ENCODE measurements around the gene SUPT20HL2.
"Not testable (repeated sequence)": the region's sequence is repeated elsewhere in the genome, so short reads cannot be mapped to it uniquely, and the experiment has no call there.

Gene SUPT20HL2

GRCh38 chrX:24308803-24309202 is 5.1 kb downstream of the SUPT20HL2 start:
- not testable (repeated sequence) for DNase-seq

- no peak for DNase-seq
These were observed 7.4 kb downstream of the SUPT20HL2 start for GRCh38 chrX:24306440-24306839.

GRCh38 chrX:24305905-24306304 is 8.0 kb downstream of the SUPT20HL2 start:
- DNase-seq, result no peak

GRCh38 chrX:24301806-24302205 is 12.1 kb downstream of the SUPT20HL2 start:
- no peak for DNase-seq

- DNase-seq, result no peak
These were observed 12.8 kb downstream of the SUPT20HL2 start for GRCh38 chrX:24301060-24301459.

- DNase-seq, result peak; percentile 60
These were observed 15.7 kb downstream of the SUPT20HL2 start for GRCh38 chrX:24298191-24298590.

GRCh38 chrX:24294619-24295018 is 19.2 kb downstream of the SUPT20HL2 start:
- peak; percentile 67 for DNase-seq

- DNase-seq, result no peak
These were observed 20.5 kb downstream of the SUPT20HL2 start for GRCh38 chrX:24293412-24293811.

GRCh38 chrX:24292353-24292752 is 21.5 kb downstream of the SUPT20HL2 start:
- DNase-seq, result no peak

- no peak for DNase-seq
These were observed 28.8 kb downstream of the SUPT20HL2 start for GRCh38 chrX:24285082-24285481.

- no peak for DNase-seq
These were observed 30.6 kb downstream of the SUPT20HL2 start for GRCh38 chrX:24283127-24283794.

GRCh38 chrX:24282381-24283126 is 31.3 kb downstream of the SUPT20HL2 start:
- DNase-seq, result no peak

- DNase-seq, result no peak
These were observed 36.5 kb downstream of the SUPT20HL2 start for GRCh38 chrX:24277405-24277804.

GRCh38 chrX:24276015-24276414 is 37.9 kb downstream of the SUPT20HL2 start:
- DNase-seq, result no peak

- no peak for DNase-seq
These were observed 42.6 kb downstream of the SUPT20HL2 start for GRCh38 chrX:24271262-24271661.

GRCh38 chrX:24268786-24269185 is 45.1 kb downstream of the SUPT20HL2 start:
- no peak for DNase-seq

GRCh38 chrX:24266996-24267395 is 46.9 kb downstream of the SUPT20HL2 start:
- no peak for DNase-seq

- no peak for DNase-seq
These were observed 49.5 kb downstream of the SUPT20HL2 start for GRCh38 chrX:24264383-24264782.

GRCh38 chrX:24262309-24262708 is 51.6 kb downstream of the SUPT20HL2 start:
- no peak for DNase-seq

Measured in islet precursor cell (in vitro differentiated cells).